ENCODE data around the gene NEK10. TPM values are rescaled to one million over a fixed set of nuclear protein-coding genes. Genes with fewer than 3 reads are reported as not detected.

NEK10 gene
- total and polyA plus RNA-seq, 2 of the 13 experiments (the other 11 are each of a cell fraction or from before 2014, with no cell fraction given), result 2.8 to 14.2 TPM

Small RNA genes lying within 50 kb of the gene (small RNA-seq; reads per million reads assigned to genes)
- gene MINOS1P3 (ENCODE audit: insufficient read depth in 2 of 3, insufficient read length in 3 of 3, low read depth in 2 of 3, low replicate concordance in 1 of 3), result 0 reads per million in 3 experiments
- gene RNU6-342P (ENCODE audit: insufficient read depth in 2 of 3, insufficient read length in 3 of 3, low read depth in 2 of 3, low replicate concordance in 1 of 3), result 0 reads per million in 3 experiments

Other genes with a start within 250 kb of the NEK10 start
- 34.0 and 43.8 TPM in 2 replicates for gene SLC4A7, start 115.0 kb upstream of the NEK10 start, total RNA-seq (2016; rRNA removed; fragmentation: Illumina TruSeq; extraction: Trizol)
- gene SLC4A7, start 115.0 kb upstream of the NEK10 start, polyA plus RNA-seq (2011; rRNA removed), result 11.5 and 16.4 TPM in 2 replicates

Data from HepG2 (cell line).